ENCODE results near the gene TLX2.
"Not testable (repeated sequence)": the region's sequence is repeated elsewhere in the genome, so short reads cannot be mapped to it uniquely, and the experiment has no call there.

The TLX2 gene

GRCh38 chr2:74554820-74555531 lies 40.7 kb downstream of the TLX2 start:
- DNase-seq (ENCODE audit: low spot score): no peak

- no peak for DNase-seq (ENCODE audit: low spot score)
These were observed 41.4 kb downstream of the TLX2 start for GRCh38 chr2:74555610-74556103.

- DNase-seq (ENCODE audit: low spot score): no peak
These were observed 41.9 kb downstream of the TLX2 start for GRCh38 chr2:74556159-74556558.

GRCh38 chr2:74556831-74557370 lies 42.7 kb downstream of the TLX2 start:
- DNase-seq (ENCODE audit: low spot score): no peak

- no peak for DNase-seq (ENCODE audit: low spot score)
These were observed 44.3 kb downstream of the TLX2 start for GRCh38 chr2:74558284-74559230.

- DNase-seq (ENCODE audit: low spot score): no peak
These were observed 45.7 kb downstream of the TLX2 start for GRCh38 chr2:74559912-74560311.

- no peak for DNase-seq (ENCODE audit: low spot score)
These were observed 46.3 kb downstream of the TLX2 start for GRCh38 chr2:74560591-74560990.

- DNase-seq (ENCODE audit: low spot score): not testable (repeated sequence)
These were observed 46.8 kb downstream of the TLX2 start for GRCh38 chr2:74561022-74561421.

GRCh38 chr2:74562126-74562775 lies 48.0 kb downstream of the TLX2 start:
- DNase-seq (ENCODE audit: low spot score): no peak

- no peak for DNase-seq (ENCODE audit: low spot score)
These were observed 50.0 kb downstream of the TLX2 start for GRCh38 chr2:74564222-74564621.

GRCh38 chr2:74566076-74566753 lies 52.0 kb downstream of the TLX2 start:
- no peak for DNase-seq (ENCODE audit: low spot score)

GRCh38 chr2:74566754-74567085 lies 52.5 kb downstream of the TLX2 start:
- DNase-seq (ENCODE audit: low spot score): no peak
